GM21576 (cell line): ENCODE measurements around the gene SERGEF.

Experiments used
- ATAC-seq: cut with Tn5 transposase; IDR thresholded peaks from one replicate; pipeline ENCODE4 v1.9.1; 2021; ENCODE audit warnings: mild to moderate bottlenecking, moderate library complexity; ENCODE audit not compliant: unreplicated experiment

Gene SERGEF

GRCh38 chr11:17952487-17952886, 60.4 kb downstream of the SERGEF start:
- ATAC-seq: no peak

- no peak for ATAC-seq
Observed at GRCh38 chr11:17951685-17952388, 61.0 kb downstream of the SERGEF start.

DNA sequence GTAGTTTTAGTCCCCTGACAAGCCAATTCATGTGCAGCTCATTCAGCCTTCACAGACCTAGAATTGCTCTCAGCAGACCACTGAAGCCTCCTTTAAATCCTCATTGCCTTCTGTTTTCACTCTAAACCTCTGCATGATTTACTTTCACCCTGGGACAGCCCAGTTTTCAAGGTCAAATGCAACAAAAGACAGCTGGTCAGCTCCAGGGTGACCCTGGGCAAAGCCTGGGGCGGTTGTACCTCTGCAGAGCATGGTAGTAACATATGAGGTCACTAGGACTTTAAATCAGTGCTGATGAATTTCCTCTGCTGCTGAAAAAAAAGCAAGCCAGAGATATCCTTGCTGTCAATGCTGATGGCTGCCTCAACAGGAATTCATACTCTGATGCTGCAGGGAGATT, 62.2 kb downstream of the SERGEF start:
- ATAC-seq: no peak

- ATAC-seq: no peak
Observed at GRCh38 chr11:17948296-17948695, 64.6 kb downstream of the SERGEF start.

DNA sequence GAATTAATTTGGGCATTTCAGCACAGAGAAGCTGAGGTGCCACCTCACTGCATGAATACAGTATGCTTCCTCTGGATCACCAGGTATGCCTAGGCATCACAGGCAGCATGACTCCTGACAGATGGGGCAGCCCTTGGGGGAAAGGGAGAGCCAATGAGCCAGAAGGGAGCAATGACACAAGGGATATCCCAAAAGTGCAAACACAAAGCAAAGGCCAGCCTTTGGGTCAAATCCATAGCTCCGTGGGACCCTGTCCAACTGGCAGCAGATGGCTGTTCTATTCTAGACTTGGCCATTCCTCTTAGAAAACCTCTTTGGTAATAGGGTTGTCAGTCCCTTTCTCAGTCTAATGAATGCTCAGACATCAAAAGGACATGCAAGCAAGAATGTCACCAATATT, 73.3 kb downstream of the SERGEF start:
- no peak for ATAC-seq

- no peak for ATAC-seq
Observed at GRCh38 chr11:17936790-17937189, 76.1 kb downstream of the SERGEF start.

- ATAC-seq: no peak
Observed at GRCh38 chr11:17934194-17934593, 78.7 kb downstream of the SERGEF start.

DNA sequence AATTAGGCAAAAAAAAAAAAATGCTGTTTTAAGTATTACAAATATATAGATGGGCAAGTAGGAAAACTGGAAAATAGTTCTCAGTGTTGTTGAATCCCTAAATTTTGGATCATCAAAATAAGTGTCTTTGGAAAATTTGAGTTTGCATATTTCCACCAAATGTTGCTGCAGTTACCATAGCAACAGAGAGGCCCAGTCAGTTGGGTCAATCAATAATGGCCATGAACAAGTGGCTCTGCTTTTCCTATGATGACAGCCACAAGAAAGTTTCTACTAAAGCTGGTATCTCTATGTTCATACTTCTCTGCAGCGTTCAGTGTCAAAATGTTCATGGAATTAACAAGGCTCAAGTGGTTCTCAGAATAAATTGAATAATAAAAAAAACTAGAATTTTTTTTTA, 79.1 kb downstream of the SERGEF start:
- ATAC-seq: no peak

DNA sequence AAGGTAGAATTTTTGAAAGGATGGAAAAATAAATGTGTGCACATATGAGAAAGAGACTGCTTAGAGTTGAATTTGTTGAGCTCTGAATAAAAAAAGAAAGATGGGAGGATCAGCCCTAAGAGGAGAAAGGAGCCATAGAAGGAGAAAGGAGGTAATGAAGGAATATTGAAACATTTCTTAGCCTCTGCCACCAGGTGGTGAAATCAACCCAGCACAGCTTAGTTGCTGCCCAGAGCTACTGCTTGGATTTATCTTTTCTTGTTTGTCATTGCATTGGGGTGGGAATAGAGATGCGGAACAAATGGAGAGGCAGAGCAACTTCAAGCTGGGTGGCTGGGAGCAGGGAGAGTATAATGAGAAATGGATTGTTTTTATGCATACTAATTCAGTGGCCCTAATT, 80.4 kb downstream of the SERGEF start:
- no peak for ATAC-seq

- no peak for ATAC-seq
Observed at GRCh38 chr11:17931595-17931994, 81.3 kb downstream of the SERGEF start.

DNA sequence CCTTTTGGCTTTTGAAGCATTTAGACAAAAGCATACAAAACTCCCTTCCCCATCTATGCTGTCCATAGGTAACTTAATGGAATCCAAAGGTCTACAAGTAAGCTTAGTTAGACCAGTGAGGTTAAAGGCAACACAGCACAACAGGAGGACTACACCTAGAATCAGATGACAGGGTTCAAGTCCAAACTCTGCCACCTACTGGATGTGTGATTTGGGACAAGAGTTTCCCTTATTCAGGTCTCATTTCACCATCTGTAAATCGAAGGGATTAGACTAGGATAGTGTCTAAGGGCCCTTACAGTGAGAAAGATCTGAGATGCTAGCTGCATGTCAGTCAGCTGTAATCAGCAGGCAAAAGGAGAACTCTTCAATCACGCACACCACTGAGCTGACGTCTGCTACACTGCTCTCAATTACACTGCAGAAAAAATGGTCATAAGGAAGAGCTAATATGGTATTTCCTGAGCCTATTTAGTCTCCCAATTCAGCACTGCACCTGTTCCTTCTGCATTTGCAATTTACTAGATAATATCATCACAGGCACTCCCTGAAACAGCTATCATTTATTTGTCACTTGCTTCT, 82.2 kb downstream of the SERGEF start:
- ATAC-seq: no peak

GRCh38 chr11:17929171-17929570, 83.7 kb downstream of the SERGEF start:
- no peak for ATAC-seq

DNA sequence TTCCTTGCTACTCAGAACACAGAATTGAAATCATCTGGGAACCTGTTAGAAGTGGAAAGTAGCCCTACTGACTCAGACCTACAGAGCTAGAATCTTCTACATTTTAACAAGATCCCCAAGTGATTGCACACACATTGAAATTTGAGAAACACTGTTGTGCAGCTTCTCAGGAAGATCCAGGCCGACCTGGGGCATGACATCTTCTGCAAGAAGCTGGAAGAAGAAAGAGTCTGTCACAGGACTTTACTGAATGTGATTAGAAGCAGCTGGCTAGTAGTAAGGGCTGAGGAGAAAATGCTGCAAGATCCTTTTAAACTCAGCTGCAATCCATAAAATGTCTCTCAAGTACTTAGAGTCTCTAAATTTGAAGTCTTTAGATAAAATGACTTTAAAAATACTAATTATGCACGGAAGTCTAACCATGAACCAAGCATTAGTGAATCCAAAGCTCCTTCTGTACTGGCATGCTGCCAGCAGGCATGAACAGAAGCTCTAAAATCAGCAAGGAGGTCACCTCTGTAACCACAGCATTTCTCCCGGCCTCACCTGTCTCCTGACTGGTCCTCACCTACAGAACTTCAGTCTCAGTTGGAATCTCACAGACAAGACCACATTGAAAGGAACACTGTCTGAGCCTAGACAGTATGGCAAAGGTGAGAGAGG, 85.0 kb downstream of the SERGEF start:
- ATAC-seq: no peak

DNA sequence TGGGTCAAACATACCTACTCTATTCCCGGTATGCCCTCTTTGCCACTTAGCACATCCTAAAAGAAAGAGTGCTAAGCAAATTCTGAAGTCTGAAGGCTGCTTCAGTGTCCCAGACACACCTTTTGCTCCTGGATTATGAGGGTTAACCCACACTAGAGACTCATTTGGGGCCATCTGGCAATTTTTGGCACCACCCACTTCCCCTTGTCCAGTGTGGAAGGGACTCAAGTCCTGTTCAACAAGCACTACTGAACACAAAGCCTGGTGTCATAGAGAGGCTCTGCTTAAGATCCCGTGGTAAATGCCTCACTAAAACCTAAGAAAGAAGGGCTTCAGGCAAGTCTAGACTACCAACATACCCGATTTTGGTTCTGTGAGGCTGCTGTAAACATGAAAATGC, 85.8 kb downstream of the SERGEF start:
- no peak for ATAC-seq

- ATAC-seq: no peak
Observed at GRCh38 chr11:17924713-17925112, 88.1 kb downstream of the SERGEF start.

- ATAC-seq: no peak
Observed at GRCh38 chr11:17923217-17923616, 89.6 kb downstream of the SERGEF start.

DNA sequence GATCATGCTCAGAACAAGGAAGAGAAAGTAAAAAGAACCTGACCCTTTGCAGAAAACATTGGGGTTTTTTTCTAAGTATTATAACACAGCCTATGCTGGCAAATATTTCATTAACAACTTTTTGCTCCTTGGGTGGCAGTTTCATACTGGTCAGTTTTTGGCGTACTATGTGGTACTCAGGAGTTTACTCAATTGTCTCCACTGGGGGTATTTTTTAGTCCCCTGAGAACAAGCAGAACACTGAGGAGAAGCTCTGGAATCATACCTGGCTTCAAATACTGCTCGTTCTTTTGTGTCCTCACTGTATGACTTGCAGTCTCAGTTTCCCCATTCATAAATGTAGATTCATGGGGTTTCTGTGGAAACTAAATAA, 90.4 kb downstream of the SERGEF start:
- ATAC-seq: no peak

- no peak for ATAC-seq
Observed at GRCh38 chr11:17921659-17922415, 91.0 kb downstream of the SERGEF start.

DNA sequence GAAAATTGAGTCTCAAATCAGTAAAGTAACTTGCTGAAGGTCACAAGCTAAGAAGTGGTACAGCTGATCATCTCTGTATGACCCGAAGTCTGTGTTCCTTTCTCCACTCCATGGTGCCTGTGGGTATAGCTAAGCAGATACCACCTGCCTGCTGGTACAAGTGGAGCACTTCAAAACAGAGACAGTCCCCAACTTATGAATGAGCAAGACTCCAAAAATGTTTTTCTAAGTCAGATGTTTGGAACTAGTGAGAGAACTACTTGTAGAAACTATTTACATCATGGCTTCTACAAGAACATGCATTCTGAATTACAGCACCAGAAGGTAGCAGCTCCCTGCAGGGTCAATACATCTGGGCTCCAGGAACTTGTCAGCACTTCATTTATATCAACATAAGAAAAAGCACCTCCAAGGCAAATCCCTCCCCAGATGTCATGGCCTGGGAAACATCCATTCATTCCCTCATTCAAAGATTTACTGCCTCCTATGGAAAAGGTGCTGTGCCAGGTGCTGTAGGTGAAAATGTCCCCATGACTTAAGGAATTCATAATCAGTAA, 94.7 kb downstream of the SERGEF start:
- no peak for ATAC-seq

- ATAC-seq: no peak
Observed at GRCh38 chr11:17917556-17917955, 95.3 kb downstream of the SERGEF start.

DNA sequence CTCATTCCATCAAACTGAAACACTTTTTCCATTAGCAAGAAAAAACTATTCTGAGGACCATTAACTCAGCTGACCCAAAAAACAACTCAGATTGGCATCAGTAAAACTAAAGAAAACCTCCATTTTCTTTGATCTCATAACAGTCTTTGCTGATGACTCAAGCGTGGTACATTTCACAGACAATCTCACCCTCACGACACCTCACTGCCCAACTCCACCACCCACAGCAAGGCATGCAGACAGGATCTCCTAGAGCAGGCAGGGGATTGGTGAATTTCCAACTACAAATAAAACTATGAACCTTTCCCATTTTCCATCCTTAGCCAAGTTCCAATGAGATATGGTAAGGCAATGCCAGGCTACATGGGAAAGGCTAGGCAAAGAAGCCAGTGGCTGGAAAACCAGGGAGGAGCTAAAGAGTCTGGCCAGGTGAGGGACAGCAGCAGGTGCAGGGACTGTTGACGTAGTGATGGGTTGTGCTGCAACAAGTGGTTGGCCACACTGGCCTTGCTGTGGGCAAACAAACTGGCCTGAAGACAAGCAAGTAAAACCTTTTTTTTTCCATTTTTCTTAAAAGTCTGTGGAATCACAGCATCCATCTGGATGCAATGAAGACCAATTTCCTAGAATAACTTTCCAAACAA, 97.2 kb downstream of the SERGEF start:
- no peak for ATAC-seq
